Measurements from ENCODE around the gene FHOD1.

DNA sequence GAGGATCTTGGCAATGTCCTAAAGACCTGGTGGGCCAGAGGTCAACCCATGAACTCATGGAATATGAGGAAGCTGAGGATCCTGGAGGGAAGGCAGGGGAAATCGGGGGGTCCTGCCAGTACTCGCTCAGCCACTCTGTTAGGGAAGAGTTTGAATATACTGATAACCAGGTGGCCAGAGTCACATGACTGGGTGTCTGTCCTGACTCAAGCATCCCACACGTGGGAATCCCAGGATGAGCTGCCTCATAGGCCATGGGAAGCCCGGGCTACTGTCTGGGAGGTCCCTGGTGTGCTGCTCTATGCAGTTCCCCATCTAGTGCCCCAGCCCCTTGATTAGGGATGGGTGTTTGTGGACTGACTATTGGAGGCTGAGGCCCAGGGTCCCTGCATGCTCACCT is 59.0 kb downstream of the FHOD1 start:
- TF ChIP-seq, protein P1, sequence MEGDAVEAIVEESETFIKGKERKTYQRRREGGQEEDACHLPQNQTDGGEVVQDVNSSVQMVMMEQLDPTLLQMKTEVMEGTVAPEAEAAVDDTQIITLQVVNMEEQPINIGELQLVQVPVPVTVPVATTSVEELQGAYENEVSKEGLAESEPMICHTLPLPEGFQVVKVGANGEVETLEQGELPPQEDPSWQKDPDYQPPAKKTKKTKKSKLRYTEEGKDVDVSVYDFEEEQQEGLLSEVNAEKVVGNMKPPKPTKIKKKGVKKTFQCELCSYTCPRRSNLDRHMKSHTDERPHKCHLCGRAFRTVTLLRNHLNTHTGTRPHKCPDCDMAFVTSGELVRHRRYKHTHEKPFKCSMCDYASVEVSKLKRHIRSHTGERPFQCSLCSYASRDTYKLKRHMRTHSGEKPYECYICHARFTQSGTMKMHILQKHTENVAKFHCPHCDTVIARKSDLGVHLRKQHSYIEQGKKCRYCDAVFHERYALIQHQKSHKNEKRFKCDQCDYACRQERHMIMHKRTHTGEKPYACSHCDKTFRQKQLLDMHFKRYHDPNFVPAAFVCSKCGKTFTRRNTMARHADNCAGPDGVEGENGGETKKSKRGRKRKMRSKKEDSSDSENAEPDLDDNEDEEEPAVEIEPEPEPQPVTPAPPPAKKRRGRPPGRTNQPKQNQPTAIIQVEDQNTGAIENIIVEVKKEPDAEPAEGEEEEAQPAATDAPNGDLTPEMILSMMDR (IDR thresholded peaks at IDR 0.05), result no peak
- TF ChIP-seq EZH2 (IDR thresholded peaks at IDR 0.05; ENCODE audit: borderline replicate concordance, insufficient read depth, low read depth, low read length, poor library complexity, severe bottlenecking), result no peak

Data from B cell (primary cell).